ENCODE results near the gene MMS22L. TPM values are rescaled to one million over a fixed set of nuclear protein-coding genes. Genes with fewer than 3 reads are reported as not detected.

Gene MMS22L
- total and polyA plus RNA-seq, 3 donors from 2014 or later, result 17.1 to 23.7 (median 21.6) TPM

- no peak for TF ChIP-seq POLR2A (IDR thresholded peaks at IDR 0.05)
- no peak for TF ChIP-seq CTCF (IDR thresholded peaks at IDR 0.05)
- 92 to 93% methylated on average over 2 of the region's 2 CpGs for WGBS, 2 donors
- DNase-seq, result no peak
- H3K27me3 ChIP-seq, result no peaks in the 10 kb centered on the region
- H3K4me3 ChIP-seq, result no peak overlapping the region
- intact Hi-C loops (cut with DNase I; ENCODE audit: low total_unique reads), result no loop called here
- H3K4me1 ChIP-seq, result no peaks in the 10 kb centered on the region
- H3K9me3 ChIP-seq, result no peaks in the 10 kb centered on the region
- H3K27ac ChIP-seq, result no peak overlapping the region
- no peaks in the 10 kb centered on the region for H3K36me3 ChIP-seq (ENCODE audit: low read depth, missing control alignments)
These were observed 20.3 kb downstream of the MMS22L start for GRCh38 chr6:97262676-97263075.

GRCh38 chr6:97246842-97247241 is 36.2 kb downstream of the MMS22L start:
- no peaks in the 10 kb centered on the region for H3K9me3 ChIP-seq
- H3K27me3 ChIP-seq, result no peaks in the 10 kb centered on the region
- no peak for DNase-seq
- no peaks in the 10 kb centered on the region for H3K36me3 ChIP-seq (ENCODE audit: low read depth, missing control alignments)
- no peak overlapping the region for H3K4me3 ChIP-seq
- TF ChIP-seq POLR2A (IDR thresholded peaks at IDR 0.05) (no peak), CTCF (IDR thresholded peaks at IDR 0.05) (no peak)
- intact Hi-C loops (cut with DNase I; ENCODE audit: low total_unique reads), result no loop called here
- H3K4me1 ChIP-seq, result no peaks in the 10 kb centered on the region
- H3K27ac ChIP-seq, result no peak overlapping the region
- 84 to 87% methylated on average over 1 of the region's 1 CpG for WGBS, 2 donors

GRCh38 chr6:97240222-97240621 is 42.8 kb downstream of the MMS22L start:
- intact Hi-C loops (cut with DNase I; ENCODE audit: low total_unique reads), result no loop called here
- Histone ChIP-seq H3K36me3 (ENCODE audit: low read depth, missing control alignments) (no peaks in the 10 kb centered on the region), H3K27me3 (no peaks in the 10 kb centered on the region), H3K27ac (no peak overlapping the region), H3K9me3 (no peaks in the 10 kb centered on the region), H3K4me3 (no peak overlapping the region), H3K4me1 (no peaks in the 10 kb centered on the region)
- no peak for DNase-seq
- TF ChIP-seq CTCF (IDR thresholded peaks at IDR 0.05) (no peak), POLR2A (IDR thresholded peaks at IDR 0.05) (no peak)
- WGBS, 2 donors, result 97% methylated on average over 2 of the region's 2 CpGs

GRCh38 chr6:97231911-97232310 is 51.1 kb downstream of the MMS22L start:
- TF ChIP-seq CTCF (IDR thresholded peaks at IDR 0.05) (no peak), POLR2A (IDR thresholded peaks at IDR 0.05) (no peak)
- Histone ChIP-seq H3K27me3 (no peaks in the 10 kb centered on the region), H3K4me1 (no peaks in the 10 kb centered on the region), H3K27ac (no peak overlapping the region), H3K4me3 (no peak overlapping the region), H3K36me3 (ENCODE audit: low read depth, missing control alignments) (no peaks in the 10 kb centered on the region), H3K9me3 (no peaks in the 10 kb centered on the region)
- WGBS, 2 donors, result 96 to 98% methylated on average over 1 of the region's 1 CpG
- intact Hi-C loops (cut with DNase I; ENCODE audit: low total_unique reads), result no loop called here
- DNase-seq, result no peak

- intact Hi-C loops (cut with DNase I; ENCODE audit: low total_unique reads), result no loop called here
- Histone ChIP-seq H3K27ac (no peak overlapping the region), H3K4me3 (no peak overlapping the region), H3K9me3 (no peaks in the 10 kb centered on the region), H3K4me1 (no peaks in the 10 kb centered on the region), H3K36me3 (ENCODE audit: low read depth, missing control alignments) (no peaks in the 10 kb centered on the region), H3K27me3 (no peaks in the 10 kb centered on the region)
- WGBS, 2 donors, result 95 to 99% methylated on average over 2 of the region's 2 CpGs
- TF ChIP-seq POLR2A (IDR thresholded peaks at IDR 0.05) (no peak), CTCF (IDR thresholded peaks at IDR 0.05) (no peak)
- no peak for DNase-seq
These were observed 60.1 kb downstream of the MMS22L start for GRCh38 chr6:97222903-97223302.
